Thyroid gland (tissue), 4 donors: ENCODE data around the gene RAI2.

Experiments used
- CTCF ChIP-seq, 6 experiments: fragments of 200-600 bp in 3 of 6; fragments of 450-650 bp in 3 of 6; sonication (generic) in 3 of 6; IDR thresholded peaks; one replicate each; pipeline ENCODE4 v1.5.1; 2016 to 2019; ENCODE audit warnings: antibody characterized with exemption in 6 of 6, mild to moderate bottlenecking in 2 of 6, inconsistent platforms in 1 of 6, moderate library complexity in 1 of 6
- POLR2A ChIP-seq, 2 donors: fragments of 450-650 bp; IDR thresholded peaks; one replicate each; pipeline ENCODE4 v1.6.1; 2017; ENCODE audit warnings: antibody characterized with exemption in 2 of 2, mild to moderate bottlenecking in 2 of 2, moderate library complexity in 1 of 2

DNA sequence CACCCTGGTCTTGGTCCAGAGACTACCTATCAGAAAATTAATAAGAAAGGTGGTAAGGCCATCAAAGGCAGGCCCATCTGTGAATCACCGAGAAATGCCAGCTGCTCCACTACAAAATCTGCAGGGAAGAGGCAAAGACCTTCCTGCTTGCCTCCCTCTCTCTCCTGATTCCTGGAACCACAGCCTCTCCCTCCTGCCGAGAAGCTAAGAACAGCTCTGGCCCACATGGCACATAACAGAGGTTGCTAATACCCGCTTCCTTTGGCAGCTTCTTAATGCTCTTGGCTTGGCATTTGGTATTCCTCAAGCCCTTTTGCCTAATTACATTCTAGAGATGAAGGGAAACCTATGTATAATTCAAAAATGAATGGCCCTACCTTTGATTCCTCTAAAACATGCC is 32.9 kb downstream of the RAI2 start:
- TF ChIP-seq CTCF (IDR thresholded peaks at IDR 0.05) (no peak), POLR2A (IDR thresholded peaks at IDR 0.05) (no peak)
